WTC11 (cell line): ENCODE results near the gene AP1G2. TPM values are rescaled to one million over a fixed set of nuclear protein-coding genes. Genes with fewer than 3 reads are reported as not detected.

Source experiments
- ATF3 ChIP-seq: sonication (generic); formaldehyde crosslinking; conservative IDR thresholded peaks from 2 replicates; pipeline ENCODE4 v1.8.1; 2022; ENCODE audit warnings: mild to moderate bottlenecking, missing genetic modification reagents
- ATF6 ChIP-seq: sonication (generic); formaldehyde crosslinking; IDR thresholded peaks from 2 replicates; pipeline ENCODE4 v1.8.1; 2023; ENCODE audit warnings: mild to moderate bottlenecking, missing genetic modification reagents
- CBFB ChIP-seq: sonication (generic); formaldehyde crosslinking; IDR thresholded peaks from 2 replicates; pipeline ENCODE4 v1.8.1; 2022; ENCODE audit warnings: mild to moderate bottlenecking, low read depth, missing genetic modification reagents
- E2F1 ChIP-seq: sonication (generic); formaldehyde crosslinking; IDR thresholded peaks from 2 replicates; pipeline ENCODE4 v1.8.0; 2022; ENCODE audit warnings: mild to moderate bottlenecking, missing genetic modification reagents
- E2F4 ChIP-seq: sonication (generic); formaldehyde crosslinking; IDR thresholded peaks from 2 replicates; pipeline ENCODE4 v1.8.1; 2022; ENCODE audit warnings: low read depth, mild to moderate bottlenecking, moderate library complexity, missing genetic modification reagents, borderline replicate concordance
- ELF4 ChIP-seq: sonication (generic); formaldehyde crosslinking; IDR thresholded peaks from 2 replicates; pipeline ENCODE4 v1.8.1; 2022; ENCODE audit warnings: low read depth, mild to moderate bottlenecking, moderate library complexity, missing genetic modification reagents
- EMX1 ChIP-seq: fragments of 250-450 bp; sonication (Bioruptor Pico); IDR thresholded peaks from 2 replicates; pipeline ENCODE4 v1.8.0; 2021; ENCODE audit warnings: mild to moderate bottlenecking
- ERG ChIP-seq: fragments of 250-450 bp; sonication (Bioruptor Pico); IDR thresholded peaks from 2 replicates; pipeline ENCODE4 v1.8.0; 2021; ENCODE audit warnings: mild to moderate bottlenecking
- FOXK1 ChIP-seq: sonication (generic); formaldehyde crosslinking; IDR thresholded peaks from 2 replicates; pipeline ENCODE4 v1.8.0; 2022; ENCODE audit warnings: mild to moderate bottlenecking, moderate library complexity, missing genetic modification reagents
- HMGA2 ChIP-seq: fragments of 250-450 bp; sonication (Bioruptor Pico); IDR thresholded peaks from 2 replicates; pipeline ENCODE4 v1.4.0; 2021; ENCODE audit warnings: mild to moderate bottlenecking, moderate library complexity
- IRF1 ChIP-seq: sonication (generic); formaldehyde crosslinking; IDR thresholded peaks from 2 replicates; pipeline ENCODE4 v1.8.0; 2023; ENCODE audit warnings: missing genetic modification reagents
- KAT7 ChIP-seq: sonication (generic); formaldehyde crosslinking; IDR thresholded peaks from 2 replicates; pipeline ENCODE4 v1.8.1; 2023; ENCODE audit warnings: missing genetic modification reagents, mild to moderate bottlenecking, borderline replicate concordance
- MAX ChIP-seq: sonication (generic); formaldehyde crosslinking; IDR thresholded peaks from 2 replicates; pipeline ENCODE4 v1.8.0; 2022; ENCODE audit warnings: mild to moderate bottlenecking, missing genetic modification reagents
- MLX ChIP-seq: sonication (generic); formaldehyde crosslinking; IDR thresholded peaks from 2 replicates; pipeline ENCODE4 v1.8.1; 2023; ENCODE audit warnings: mild to moderate bottlenecking, missing genetic modification reagents, moderate library complexity
- MYBL2 ChIP-seq: sonication (generic); formaldehyde crosslinking; IDR thresholded peaks from 2 replicates; pipeline ENCODE4 v1.8.1; 2023; ENCODE audit warnings: mild to moderate bottlenecking, moderate library complexity, missing genetic modification reagents
- NFYB ChIP-seq: sonication (generic); formaldehyde crosslinking; conservative IDR thresholded peaks from 2 replicates; pipeline ENCODE4 v1.8.0; 2022; ENCODE audit warnings: low read depth, missing genetic modification reagents
- NR2C2 ChIP-seq: sonication (generic); formaldehyde crosslinking; IDR thresholded peaks from 2 replicates; pipeline ENCODE4 v1.8.0; 2022; ENCODE audit warnings: mild to moderate bottlenecking, missing genetic modification reagents
- NR3C1 ChIP-seq: sonication (generic); formaldehyde crosslinking; conservative IDR thresholded peaks from 2 replicates; pipeline ENCODE4 v1.8.1; 2023; ENCODE audit warnings: low read depth, mild to moderate bottlenecking, missing genetic modification reagents
- PRDM15 ChIP-seq: sonication (generic); formaldehyde crosslinking; IDR thresholded peaks from 2 replicates; pipeline ENCODE4 v1.8.0; 2022; ENCODE audit warnings: missing genetic modification reagents
- SMAD3 ChIP-seq: sonication (generic); formaldehyde crosslinking; IDR thresholded peaks from 2 replicates; pipeline ENCODE4 v1.8.0; 2022; ENCODE audit warnings: missing genetic modification reagents, mild to moderate bottlenecking, borderline replicate concordance
- TEAD1 ChIP-seq: sonication (generic); formaldehyde crosslinking; IDR thresholded peaks from 2 replicates; pipeline ENCODE4 v1.8.0; 2022; ENCODE audit warnings: mild to moderate bottlenecking, missing genetic modification reagents
- TP53 ChIP-seq: sonication (generic); formaldehyde crosslinking; IDR thresholded peaks from 2 replicates; pipeline ENCODE4 v1.8.1; 2023; ENCODE audit warnings: mild to moderate bottlenecking, missing genetic modification reagents
- USF2 ChIP-seq: sonication (generic); formaldehyde crosslinking; IDR thresholded peaks from 2 replicates; pipeline ENCODE4 v1.8.1; 2023; ENCODE audit warnings: mild to moderate bottlenecking, missing genetic modification reagents, moderate library complexity
- ZBTB21 ChIP-seq: sonication (generic); formaldehyde crosslinking; IDR thresholded peaks from 2 replicates; pipeline ENCODE4 v1.8.1; 2023; ENCODE audit warnings: mild to moderate bottlenecking, missing genetic modification reagents, borderline replicate concordance
- ZNF396 ChIP-seq: fragments of 250-450 bp; sonication (Bioruptor Pico); IDR thresholded peaks from 2 replicates; pipeline ENCODE4 v1.8.0; 2021; ENCODE audit warnings: mild to moderate bottlenecking, moderate library complexity, borderline replicate concordance
- ZNF416 ChIP-seq: fragments of 250-450 bp; sonication (Bioruptor Pico); IDR thresholded peaks from 2 replicates; pipeline ENCODE4 v1.9.0; 2021; ENCODE audit warnings: mild to moderate bottlenecking, inconsistent platforms
- total RNA-seq: library from RNA; stranded (reverse); gene quantifications from 3 replicates; pipeline ENCODE4 v1.2.3, GENCODE V29; 2021

Gene AP1G2
- total RNA-seq, 1 experiment from 2014 or later = 122 TPM

- TF ChIP-seq ERG (CRISPR knock-in tag) = peak; percentile 3; the same call in 1 of the 2 replicates
- TF ChIP-seq HMGA2 (CRISPR knock-in tag) = no peak
- TF ChIP-seq ATF3 (CRISPR knock-in tag) = no peak
- 0 out of 2 replicates have a peak, but pooled peaks have one; percentile 13 for TF ChIP-seq NFYB
- TF ChIP-seq KAT7 (CRISPR knock-in tag) = no peak
- no peak for TF ChIP-seq NR3C1
- no peak; the same call in 1 of the 2 replicates for TF ChIP-seq ZNF416 (CRISPR knock-in tag)
- TF ChIP-seq IRF1 = 0 out of 2 replicates have a peak, but pooled peaks have one; percentile 29
- TF ChIP-seq ZBTB21 = peak; percentile 75; the same call in 1 of the 2 replicates
- TF ChIP-seq ATF6 (CRISPR knock-in tag) = no peak
- TF ChIP-seq SMAD3 = peak; percentile 52; the same call in 1 of the 2 replicates
- TF ChIP-seq TEAD1 = peak; percentile 68; the same call in 1 of the 2 replicates
- TF ChIP-seq USF2 (CRISPR knock-in tag) = peak; percentile 52
- no peak for TF ChIP-seq ELF4 (CRISPR knock-in tag)
- TF ChIP-seq NR2C2 (CRISPR knock-in tag) = no peak
- TF ChIP-seq MAX (CRISPR knock-in tag) = peak; percentile 62; the same call in 1 of the 2 replicates
- no peak for TF ChIP-seq MYBL2
- TF ChIP-seq MLX (CRISPR knock-in tag) = no peak
- no peak for TF ChIP-seq CBFB (CRISPR knock-in tag)
- TF ChIP-seq PRDM15 = no peak
- no peak for TF ChIP-seq ZNF396 (CRISPR knock-in tag)
- peak; percentile 45; the same call in 1 of the 2 replicates for TF ChIP-seq FOXK1 (CRISPR knock-in tag)
- TF ChIP-seq TP53 = no peak
- TF ChIP-seq E2F1 (CRISPR knock-in tag) = no peak
- TF ChIP-seq E2F4 (CRISPR knock-in tag) = no peak
- peak; percentile 87 for TF ChIP-seq EMX1 (CRISPR knock-in tag)
Observed at GRCh38 chr14:23567186-23568020, at the start of gene AP1G2 (continued).
